ENCODE results near the gene ZNF26. TPM values are rescaled to one million over a fixed set of nuclear protein-coding genes. Genes with fewer than 3 reads are reported as not detected.

Gene ZNF26
- total and polyA plus RNA-seq, 2 of the 8 experiments (the other 6 are each of a cell fraction or from before 2014, with no cell fraction given): 5.8 to 8.4 TPM

DNA sequence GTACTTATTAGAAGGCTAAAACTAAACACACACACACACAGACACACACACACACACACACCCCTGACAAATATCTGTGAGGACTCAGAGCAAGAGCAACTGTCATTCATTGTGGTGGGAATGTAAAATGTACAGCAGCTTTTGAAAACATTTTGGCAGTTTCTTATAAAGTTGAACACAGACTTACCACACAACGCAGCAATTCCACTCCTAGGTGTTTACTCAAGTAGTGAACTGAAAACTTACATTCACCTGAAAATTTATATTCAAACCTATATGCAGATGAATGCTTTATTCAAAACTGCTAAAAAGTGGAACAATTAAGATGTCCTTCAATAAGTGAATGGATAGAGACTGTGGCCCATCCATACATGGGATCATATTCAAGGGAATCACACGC lies 48.7 kb upstream of the ZNF26 start (continued):
- TF ChIP-seq CHD7 (IDR thresholded peaks at IDR 0.05; ENCODE audit: insufficient replicate concordance, low read length) (no peak), SP4 (IDR thresholded peaks at IDR 0.05; ENCODE audit: low read length) (no peak), HDAC2 (IDR thresholded peaks at IDR 0.05; ENCODE audit: borderline replicate concordance in 1 of 2, low read depth in 2 of 2, low read length in 2 of 2) (no peak), EP300 (IDR thresholded peaks at IDR 0.05; ENCODE audit: borderline replicate concordance in 1 of 2, low read depth in 2 of 2, low read length in 2 of 2) (no peak), TCF12 (IDR thresholded peaks at IDR 0.05; ENCODE audit: low read depth, low read length) (no peak), CBX8 (IDR thresholded peaks at IDR 0.05; ENCODE audit: borderline replicate concordance, low read depth, low read length) (no peak), POLR2AphosphoS5 (IDR thresholded peaks at IDR 0.05; ENCODE audit: low read depth, low read length) (no peak), SAP30 (IDR thresholded peaks at IDR 0.05; ENCODE audit: insufficient read depth, insufficient replicate concordance, low read length) (no peak)
- TF ChIP-seq, protein P1, sequence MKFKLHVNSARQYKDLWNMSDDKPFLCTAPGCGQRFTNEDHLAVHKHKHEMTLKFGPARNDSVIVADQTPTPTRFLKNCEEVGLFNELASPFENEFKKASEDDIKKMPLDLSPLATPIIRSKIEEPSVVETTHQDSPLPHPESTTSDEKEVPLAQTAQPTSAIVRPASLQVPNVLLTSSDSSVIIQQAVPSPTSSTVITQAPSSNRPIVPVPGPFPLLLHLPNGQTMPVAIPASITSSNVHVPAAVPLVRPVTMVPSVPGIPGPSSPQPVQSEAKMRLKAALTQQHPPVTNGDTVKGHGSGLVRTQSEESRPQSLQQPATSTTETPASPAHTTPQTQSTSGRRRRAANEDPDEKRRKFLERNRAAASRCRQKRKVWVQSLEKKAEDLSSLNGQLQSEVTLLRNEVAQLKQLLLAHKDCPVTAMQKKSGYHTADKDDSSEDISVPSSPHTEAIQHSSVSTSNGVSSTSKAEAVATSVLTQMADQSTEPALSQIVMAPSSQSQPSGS (IDR thresholded peaks at IDR 0.05; ENCODE audit: low read length): no peak

All from H1 (cell line).